T-helper 2 cell treated with Interferon-gamma antibody and Interleukin-4, amounts not matched to agents 5 μg/mL and 100 μg/mL, for 36 hours (primary cell): ENCODE data around the gene S100A8.

Experiments
- DNase-seq: peaks from one replicate; pipeline ENCODE4 v3.0.0; 2021; ENCODE audit warnings: low spot score
- H3K27ac Mint-ChIP-seq: one replicate; pipeline ENCODE4 v1.8.0; 2021; ENCODE audit warnings: mild to moderate bottlenecking, mixed read lengths
- H3K27me3 Mint-ChIP-seq: one replicate; pipeline ENCODE4 v1.8.0; 2021; ENCODE audit warnings: low read depth, mixed read lengths
- H3K36me3 Mint-ChIP-seq: one replicate; pipeline ENCODE4 v1.8.0; 2021; ENCODE audit warnings: low read depth, mixed read lengths
- H3K4me1 Mint-ChIP-seq: one replicate; pipeline ENCODE4 v1.8.0; 2021; ENCODE audit warnings: low read depth, mixed read lengths
- H3K4me3 Mint-ChIP-seq: one replicate; pipeline ENCODE4 v1.8.0; 2022; ENCODE audit warnings: mild to moderate bottlenecking, moderate library complexity, mixed read lengths
- H3K9me3 Mint-ChIP-seq: one replicate; pipeline ENCODE4 v1.8.0; 2021; ENCODE audit warnings: mixed read lengths

Gene S100A8

DNA sequence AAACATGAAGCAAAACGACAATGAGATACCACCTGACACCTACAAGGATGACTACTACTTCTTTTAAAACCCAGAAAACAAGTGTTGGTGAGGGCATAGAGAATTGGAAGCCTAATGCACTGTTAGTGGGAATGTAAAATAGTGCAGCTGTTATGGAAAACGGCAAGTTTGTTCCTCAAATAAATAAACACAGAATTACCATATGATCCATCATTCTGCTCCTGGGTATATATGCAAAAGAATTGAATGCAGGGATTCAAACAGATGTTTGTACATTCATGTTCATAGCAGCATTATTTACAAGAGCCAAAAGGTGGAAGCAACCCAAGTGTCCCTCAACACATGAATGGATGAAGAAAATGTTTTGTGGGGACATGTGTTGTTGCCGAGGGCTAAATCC is 1.4 kb upstream of the S100A8 start:
- no peak for DNase-seq
- H3K27ac Mint-ChIP-seq: no peak overlapping the region
- no peaks in the 10 kb centered on the region for H3K4me1 Mint-ChIP-seq
- no peaks in the 10 kb centered on the region for H3K27me3 Mint-ChIP-seq
- no peaks in the 10 kb centered on the region for H3K9me3 Mint-ChIP-seq
- no peaks in the 10 kb centered on the region for H3K36me3 Mint-ChIP-seq
- no peak overlapping the region for H3K4me3 Mint-ChIP-seq

DNA sequence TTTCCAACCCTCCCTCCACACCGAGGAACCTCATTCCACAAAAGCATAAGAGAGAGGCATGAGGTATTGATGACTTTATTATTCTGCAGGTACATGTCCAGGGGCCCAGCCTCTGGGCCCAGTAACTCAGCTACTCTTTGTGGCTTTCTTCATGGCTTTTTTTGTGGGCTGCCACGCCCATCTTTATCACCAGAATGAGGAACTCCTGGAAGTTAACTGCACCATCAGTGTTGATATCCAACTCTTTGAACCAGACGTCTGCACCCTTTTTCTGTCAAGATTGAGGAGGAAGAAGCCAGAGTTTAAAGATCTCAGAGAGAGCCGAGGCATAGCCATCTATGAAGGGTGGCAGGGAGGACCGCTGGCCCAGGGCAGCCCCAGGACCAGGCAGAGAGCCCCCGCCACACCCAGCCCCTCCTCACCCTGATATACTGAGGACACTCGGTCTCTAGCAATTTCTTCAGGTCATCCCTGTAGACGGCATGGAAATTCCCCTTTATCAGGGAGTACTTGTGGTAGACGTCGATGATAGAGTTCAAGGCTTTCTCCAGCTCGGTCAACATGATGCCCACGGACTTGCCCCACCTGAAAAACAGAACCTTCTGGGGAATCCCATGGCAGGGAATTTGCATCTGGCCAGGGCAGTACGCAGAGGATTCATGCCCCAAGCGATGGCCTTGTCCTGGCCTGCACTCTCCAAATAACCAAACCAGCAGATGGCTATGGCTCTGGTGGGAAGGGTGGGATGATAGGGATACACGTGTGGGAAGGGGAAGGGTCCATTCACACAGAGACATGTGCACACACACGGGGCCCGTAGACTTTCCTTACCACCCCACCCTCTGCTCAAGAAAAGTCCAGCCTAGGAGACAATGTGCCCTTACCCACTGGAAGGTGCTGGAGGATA is 647 bp downstream of the S100A8 start:
- H3K4me1 Mint-ChIP-seq: peaks cover 4% of the 10 kb centered on the region
- no peak overlapping the region for H3K4me3 Mint-ChIP-seq
- H3K27ac Mint-ChIP-seq: no peak overlapping the region
- no peak for DNase-seq
- no peaks in the 10 kb centered on the region for H3K36me3 Mint-ChIP-seq
- H3K27me3 Mint-ChIP-seq: no peaks in the 10 kb centered on the region
- H3K9me3 Mint-ChIP-seq: no peaks in the 10 kb centered on the region

DNA sequence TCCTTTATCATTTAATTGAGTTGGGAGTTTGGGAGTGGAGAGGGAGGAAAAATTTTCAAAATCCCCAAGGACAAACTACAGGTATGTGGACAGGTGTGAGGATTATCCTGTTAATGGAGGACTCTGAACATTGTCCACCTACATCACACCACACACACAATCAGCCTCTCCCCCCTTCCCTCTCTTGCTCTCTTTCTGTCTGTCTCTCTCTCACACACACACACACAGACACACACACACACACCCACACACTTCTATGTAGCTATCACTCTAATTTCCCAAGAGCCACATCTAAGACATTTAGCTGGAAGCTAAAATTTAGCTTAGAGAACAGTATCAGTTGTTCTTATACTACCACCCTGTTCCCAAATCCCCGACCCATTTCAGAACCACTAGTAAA is 1.5 kb downstream of the S100A8 start:
- H3K9me3 Mint-ChIP-seq: no peaks in the 10 kb centered on the region
- no peak for DNase-seq
- H3K4me3 Mint-ChIP-seq: no peak overlapping the region
- no peaks in the 10 kb centered on the region for H3K36me3 Mint-ChIP-seq
- peaks cover 4% of the 10 kb centered on the region for H3K4me1 Mint-ChIP-seq
- H3K27ac Mint-ChIP-seq: no peak overlapping the region
- H3K27me3 Mint-ChIP-seq: peaks cover 3% of the 10 kb centered on the region

DNA sequence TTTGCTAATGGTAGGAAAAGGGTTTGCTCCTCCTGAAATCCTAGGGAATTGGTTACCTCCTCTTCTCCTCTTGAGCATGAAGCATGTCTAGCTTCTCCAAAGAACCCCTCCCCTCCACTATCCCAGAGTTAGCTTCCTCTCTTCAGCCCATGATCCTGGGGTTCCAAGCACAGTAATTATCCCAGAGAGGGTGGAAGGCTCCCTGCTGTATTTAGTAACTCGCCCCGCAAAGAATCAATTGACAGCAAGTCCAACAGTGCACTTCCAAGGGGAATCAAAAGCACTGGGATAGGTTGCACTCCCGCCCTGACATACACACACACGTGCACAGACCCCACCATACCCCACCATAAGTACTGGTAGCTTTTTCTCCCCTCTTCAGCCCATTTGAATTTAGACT is 3.1 kb downstream of the S100A8 start:
- no peak overlapping the region for H3K4me3 Mint-ChIP-seq
- H3K27ac Mint-ChIP-seq: no peak overlapping the region
- no peaks in the 10 kb centered on the region for H3K9me3 Mint-ChIP-seq
- no peaks in the 10 kb centered on the region for H3K36me3 Mint-ChIP-seq
- H3K27me3 Mint-ChIP-seq: peaks cover 8% of the 10 kb centered on the region
- DNase-seq: no peak
- H3K4me1 Mint-ChIP-seq: peaks cover 4% of the 10 kb centered on the region

DNA sequence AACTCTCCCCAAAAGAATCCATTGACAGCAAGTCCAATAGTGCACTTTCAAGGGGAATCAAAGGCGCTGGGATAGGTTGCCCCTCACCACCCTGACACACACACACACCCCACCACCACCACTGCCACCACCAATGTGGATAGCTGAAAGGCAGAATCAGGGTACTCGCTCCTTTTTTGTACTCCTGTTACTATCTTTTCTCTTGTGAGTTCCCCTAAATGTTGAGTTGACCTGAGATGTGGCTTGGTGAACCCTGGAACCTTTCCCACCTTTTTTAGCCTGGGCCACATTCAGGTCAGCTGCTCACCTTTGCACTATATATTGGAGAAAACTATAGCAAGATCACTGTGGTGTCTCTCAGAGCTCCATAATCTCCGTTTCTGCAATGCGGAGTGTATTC is 3.9 kb downstream of the S100A8 start:
- H3K36me3 Mint-ChIP-seq: no peaks in the 10 kb centered on the region
- no peak for DNase-seq
- H3K4me3 Mint-ChIP-seq: no peak overlapping the region
- peaks cover 10% of the 10 kb centered on the region for H3K27me3 Mint-ChIP-seq
- no peak overlapping the region for H3K27ac Mint-ChIP-seq
- H3K4me1 Mint-ChIP-seq: peaks cover 4% of the 10 kb centered on the region
- peaks cover 2% of the 10 kb centered on the region for H3K9me3 Mint-ChIP-seq

DNA sequence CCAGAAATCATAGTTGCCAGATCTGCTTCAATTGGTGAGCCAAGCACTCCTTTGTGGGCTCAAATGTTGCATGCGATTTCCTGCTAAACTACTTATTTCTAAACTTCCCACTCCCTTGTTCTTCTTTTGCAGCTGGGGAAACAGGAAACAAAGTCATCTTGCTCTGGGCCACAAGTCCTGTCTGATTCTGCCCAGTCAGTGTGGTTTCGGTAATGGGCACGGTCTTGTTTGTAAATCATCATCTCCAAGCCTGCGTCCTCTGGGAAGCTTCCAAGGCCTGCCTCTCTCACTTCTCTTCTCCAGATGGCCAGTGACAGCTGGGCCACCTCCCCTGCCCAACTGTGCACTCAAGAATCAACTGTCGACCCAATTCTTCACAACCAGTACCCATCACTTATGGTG is 4.4 kb downstream of the S100A8 start:
- H3K27ac Mint-ChIP-seq: no peak overlapping the region
- peaks cover 4% of the 10 kb centered on the region for H3K4me1 Mint-ChIP-seq
- no peak overlapping the region for H3K4me3 Mint-ChIP-seq
- H3K36me3 Mint-ChIP-seq: no peaks in the 10 kb centered on the region
- H3K9me3 Mint-ChIP-seq: peaks cover 7% of the 10 kb centered on the region
- no peak for DNase-seq
- H3K27me3 Mint-ChIP-seq: peaks cover 15% of the 10 kb centered on the region

DNA sequence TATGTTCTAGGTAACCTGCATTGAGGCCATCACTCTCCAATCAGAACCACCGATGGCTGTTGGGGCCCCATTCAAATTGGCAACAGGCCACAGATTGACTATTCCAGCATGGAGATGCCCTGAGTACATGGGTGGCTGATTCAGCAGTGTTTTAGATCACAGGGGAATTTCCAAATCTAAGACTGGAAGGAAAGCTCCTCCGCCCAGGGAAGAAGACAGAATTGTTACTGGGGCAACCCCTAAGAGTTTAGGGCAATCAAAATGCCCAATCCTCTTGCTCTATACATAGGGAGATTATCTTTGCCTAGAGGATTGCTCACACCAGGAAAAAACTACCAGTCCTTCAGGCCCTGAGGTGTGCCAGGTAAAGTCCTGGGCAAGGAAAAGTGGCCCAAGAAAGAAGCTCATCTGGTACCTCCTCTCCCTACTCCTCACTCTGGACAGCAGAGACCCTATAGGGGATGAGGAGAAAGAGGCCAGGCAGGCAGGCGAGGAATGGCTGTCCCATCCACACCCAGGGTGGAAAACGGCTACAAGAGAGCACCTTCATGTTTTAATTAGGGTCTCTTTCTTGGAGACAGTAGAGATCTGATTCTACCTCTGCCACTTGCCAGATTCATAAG is 5.8 kb downstream of the S100A8 start:
- Mint-ChIP-seq H3K27ac (no peak overlapping the region), H3K4me1 (peaks cover 4% of the 10 kb centered on the region), H3K4me3 (no peak overlapping the region), H3K9me3 (peaks cover 8% of the 10 kb centered on the region), H3K36me3 (no peaks in the 10 kb centered on the region), H3K27me3 (peaks cover 20% of the 10 kb centered on the region)
- DNase-seq: no peak

DNA sequence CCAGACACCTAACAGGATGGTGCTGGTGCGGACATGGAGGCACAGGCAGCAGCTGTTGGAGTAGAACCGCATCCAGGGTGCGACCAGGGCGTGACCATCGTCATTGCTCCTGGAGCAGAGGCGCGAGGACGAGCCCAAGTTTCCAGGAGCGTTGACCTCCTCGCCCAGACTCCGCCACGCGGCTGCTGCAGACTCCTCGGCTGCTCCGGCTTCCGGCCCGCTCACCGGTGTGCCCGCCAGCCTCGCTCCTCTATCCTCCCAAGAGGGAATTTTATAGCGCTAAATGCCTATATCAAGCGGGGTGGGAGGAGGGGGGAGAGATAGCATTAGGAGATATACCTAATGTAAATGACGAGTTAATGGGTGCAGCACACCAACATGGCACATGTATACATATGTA is 10.2 kb downstream of the S100A8 start:
- peaks cover 23% of the 10 kb centered on the region for H3K27me3 Mint-ChIP-seq
- H3K4me3 Mint-ChIP-seq: no peak overlapping the region
- H3K9me3 Mint-ChIP-seq: peaks cover 8% of the 10 kb centered on the region
- no peak overlapping the region for H3K27ac Mint-ChIP-seq
- no peaks in the 10 kb centered on the region for H3K4me1 Mint-ChIP-seq
- DNase-seq: no peak
- H3K36me3 Mint-ChIP-seq: no peaks in the 10 kb centered on the region

DNA sequence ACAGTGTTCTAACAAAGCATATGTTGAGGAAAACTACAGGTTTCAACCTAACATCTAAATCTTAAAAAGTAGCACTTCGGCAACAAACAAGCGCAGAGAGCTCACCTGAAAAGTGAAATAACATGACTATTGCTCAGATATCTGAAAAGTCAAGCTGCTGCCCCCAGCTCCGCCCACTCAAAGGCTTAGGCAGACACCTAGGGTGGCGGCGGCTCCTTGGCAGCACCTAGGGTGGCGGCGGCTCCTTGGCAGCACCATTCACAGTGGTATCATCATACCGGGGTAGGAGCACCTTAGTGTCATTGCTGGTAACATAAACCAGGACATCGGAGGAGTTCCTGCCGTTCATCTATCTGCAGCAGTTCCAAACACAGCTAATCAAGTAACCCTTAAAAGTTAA is 11.3 kb downstream of the S100A8 start:
- Mint-ChIP-seq H3K4me1 (no peaks in the 10 kb centered on the region), H3K27ac (no peak overlapping the region), H3K9me3 (peaks cover 8% of the 10 kb centered on the region), H3K4me3 (no peak overlapping the region), H3K27me3 (peaks cover 20% of the 10 kb centered on the region), H3K36me3 (no peaks in the 10 kb centered on the region)
- no peak for DNase-seq

DNA sequence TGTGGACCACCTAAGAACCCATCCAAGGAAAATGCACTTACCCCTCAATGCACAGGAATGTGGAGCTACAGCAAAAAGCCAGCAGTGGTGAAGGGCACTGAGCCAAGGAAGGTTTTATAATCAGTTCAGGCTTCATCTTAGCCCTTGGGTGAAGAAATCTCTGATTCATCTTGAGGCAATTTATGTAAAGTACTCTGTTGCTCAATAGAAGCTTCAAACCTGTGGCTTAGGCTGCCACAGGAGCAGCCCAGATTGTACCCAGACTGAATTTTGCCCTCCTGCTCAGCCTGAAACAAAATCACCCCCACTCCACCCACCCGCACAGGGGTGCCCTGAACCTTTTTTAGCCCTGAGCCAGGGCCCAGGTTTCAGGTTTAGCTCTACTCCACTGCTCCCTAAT is 15.4 kb downstream of the S100A8 start, which contains the start of gene S100A12:
Gene S100A12 (minus strand): TSS at position 111 of the 400 bp plus-strand sequence. CDS start 1,029 bp downstream, outside the sequence.
- H3K36me3 Mint-ChIP-seq: no peaks in the 10 kb centered on the region
- H3K4me1 Mint-ChIP-seq: no peaks in the 10 kb centered on the region
- H3K27me3 Mint-ChIP-seq: peaks cover 3% of the 10 kb centered on the region
- no peak within 1 kb of the TSS for H3K27ac Mint-ChIP-seq
- no peaks in the 10 kb centered on the region for H3K9me3 Mint-ChIP-seq
- H3K4me3 Mint-ChIP-seq: no peak within 1 kb of the TSS
- DNase-seq: no peak

DNA sequence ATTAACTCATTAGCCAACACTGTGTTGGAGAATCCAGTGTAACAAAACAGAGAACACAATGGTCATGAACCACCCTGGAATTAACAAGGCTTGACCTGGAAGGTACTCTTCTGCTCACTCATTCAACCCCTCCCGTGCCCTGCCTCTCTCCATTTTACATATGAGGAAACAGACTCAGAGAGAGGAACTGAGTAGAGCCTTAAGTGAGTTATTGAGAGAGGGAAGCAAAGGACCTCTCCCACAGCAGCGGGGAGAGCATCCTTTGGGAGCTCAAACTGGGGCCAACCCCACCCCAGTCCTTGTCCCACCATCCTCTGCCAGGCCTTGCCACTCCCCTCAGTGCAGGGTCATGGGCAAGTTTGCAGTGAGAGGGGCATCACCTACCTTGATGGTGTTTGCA is 16.8 kb downstream of the S100A8 start:
- H3K9me3 Mint-ChIP-seq: no peaks in the 10 kb centered on the region
- H3K4me3 Mint-ChIP-seq: no peak overlapping the region
- no peaks in the 10 kb centered on the region for H3K36me3 Mint-ChIP-seq
- H3K27ac Mint-ChIP-seq: no peak overlapping the region
- peaks cover 3% of the 10 kb centered on the region for H3K27me3 Mint-ChIP-seq
- DNase-seq: no peak
- no peaks in the 10 kb centered on the region for H3K4me1 Mint-ChIP-seq

DNA sequence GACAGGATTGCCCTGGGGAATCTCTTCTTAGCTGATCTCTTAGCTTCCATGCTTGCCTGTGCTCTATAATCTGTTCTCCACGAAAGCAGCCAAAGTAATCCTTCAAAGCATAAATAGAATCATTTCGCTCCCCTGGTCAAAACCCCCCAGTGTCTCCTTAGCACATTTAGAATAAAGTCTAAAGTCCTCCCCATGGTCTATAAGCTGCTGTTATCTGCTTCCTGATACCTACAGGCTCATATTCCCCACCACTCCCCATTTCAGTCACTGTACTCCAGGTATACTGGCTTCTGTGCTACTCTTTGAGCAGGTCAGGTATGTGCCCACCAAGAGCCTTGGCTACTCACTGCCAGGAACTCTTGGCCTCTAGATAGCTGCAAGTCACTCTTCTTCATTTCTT is 18.3 kb downstream of the S100A8 start:
- Mint-ChIP-seq H3K27ac (no peak overlapping the region), H3K9me3 (no peaks in the 10 kb centered on the region), H3K27me3 (peaks cover 3% of the 10 kb centered on the region), H3K4me3 (no peak overlapping the region), H3K4me1 (no peaks in the 10 kb centered on the region), H3K36me3 (no peaks in the 10 kb centered on the region)
- DNase-seq: no peak

DNA sequence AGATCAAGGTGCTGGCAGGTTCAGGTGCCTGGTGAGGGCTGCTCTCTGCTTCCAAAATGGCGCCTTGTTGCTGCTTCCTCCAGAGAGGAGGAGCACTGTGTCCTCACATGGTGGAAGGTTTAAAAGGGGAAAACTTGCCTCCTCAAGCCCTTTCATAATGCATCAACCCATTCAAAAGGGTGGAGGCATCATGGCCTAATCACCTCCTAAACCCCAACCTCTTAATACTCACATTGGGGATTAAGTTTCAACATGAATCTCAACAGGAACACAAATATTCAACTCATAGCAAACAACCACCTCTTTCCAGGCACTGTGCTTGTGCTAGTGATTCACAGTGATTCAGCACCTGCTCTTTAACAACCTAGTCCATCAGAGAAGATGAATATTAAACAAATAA is 19.6 kb downstream of the S100A8 start:
- H3K36me3 Mint-ChIP-seq: no peaks in the 10 kb centered on the region
- no peaks in the 10 kb centered on the region for H3K27me3 Mint-ChIP-seq
- no peak overlapping the region for H3K27ac Mint-ChIP-seq
- no peaks in the 10 kb centered on the region for H3K9me3 Mint-ChIP-seq
- no peak overlapping the region for H3K4me3 Mint-ChIP-seq
- no peak for DNase-seq
- H3K4me1 Mint-ChIP-seq: no peaks in the 10 kb centered on the region

DNA sequence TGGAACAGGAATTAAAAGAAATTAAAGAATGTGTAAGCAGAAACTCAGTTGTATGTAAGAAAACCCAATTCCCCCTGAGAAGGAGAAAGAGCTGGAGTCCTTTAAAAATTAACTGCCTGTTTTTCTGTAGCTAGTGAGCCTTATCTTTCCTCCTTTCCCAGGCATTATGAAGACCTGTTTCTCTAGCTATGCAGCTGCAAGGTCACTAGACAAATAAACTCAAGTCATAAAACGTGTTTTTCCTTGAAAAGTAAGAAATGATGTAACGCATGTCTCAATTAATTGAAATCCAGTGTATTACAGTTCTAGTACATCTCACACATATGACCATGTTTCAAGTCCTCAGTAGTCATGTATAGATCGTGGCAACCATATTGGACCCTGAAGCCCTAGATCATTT is 20.7 kb downstream of the S100A8 start:
- Mint-ChIP-seq H3K27ac (no peak overlapping the region), H3K4me1 (no peaks in the 10 kb centered on the region), H3K9me3 (no peaks in the 10 kb centered on the region), H3K27me3 (no peaks in the 10 kb centered on the region), H3K36me3 (no peaks in the 10 kb centered on the region), H3K4me3 (no peak overlapping the region)
- no peak for DNase-seq
